ENCODE data around the gene ITGB5.
"Not testable (repeated sequence)": the region's sequence is repeated elsewhere in the genome, so short reads cannot be mapped to it uniquely, and the experiment has no call there.

Gene ITGB5

DNA sequence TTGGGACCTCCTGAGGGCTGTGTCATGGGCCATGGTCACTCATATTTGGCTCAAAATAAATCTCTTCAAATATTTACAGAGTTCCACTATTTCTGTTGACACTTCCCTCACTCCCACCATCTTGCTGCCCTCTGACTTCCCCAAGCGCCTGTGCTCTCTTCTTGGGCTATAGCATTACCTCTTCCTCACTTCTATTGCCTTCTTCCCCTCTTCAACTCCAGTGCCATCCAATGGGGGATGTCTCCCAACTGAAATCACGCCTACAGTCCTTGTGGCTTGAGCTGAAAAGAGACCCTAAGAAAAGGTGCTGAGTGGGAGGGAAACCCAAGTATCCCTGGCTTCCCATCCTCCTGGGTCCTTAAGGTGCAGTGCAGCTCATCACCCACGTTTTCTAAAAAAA, 135.1 kb downstream of the ITGB5 start:
- TF ChIP-seq CTCF (IDR thresholded peaks at IDR 0.05; ENCODE audit: low read depth, low read length) = no peak
- no peak for DNase-seq (ENCODE audit: low read depth in 2 of 2)
- no peak overlapping the region for H3K4me3 ChIP-seq (replicated peaks in 1 of 2; ENCODE audit: low read depth in 2 of 2, low read length in 2 of 2)

DNA sequence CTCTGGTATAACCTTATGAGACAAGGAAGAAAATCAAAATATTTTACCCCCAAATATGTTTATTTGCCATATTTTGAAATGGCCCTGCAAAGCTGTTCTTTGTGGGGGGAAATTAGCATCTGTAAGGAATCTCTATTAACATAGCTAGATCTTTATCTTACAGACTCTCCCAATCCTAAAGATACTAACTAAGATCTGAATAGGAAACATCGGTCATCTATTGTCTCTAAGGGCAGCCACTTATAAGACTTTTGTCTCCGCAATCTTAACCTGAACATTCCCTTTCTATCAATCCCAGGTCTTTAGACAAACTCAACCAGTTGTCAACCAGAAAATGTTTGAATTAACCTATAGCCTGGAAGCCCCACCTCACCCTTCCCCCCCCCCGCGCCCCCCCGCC, 135.7 kb downstream of the ITGB5 start:
- H3K4me3 ChIP-seq (replicated peaks in 1 of 2; ENCODE audit: low read depth in 2 of 2, low read length in 2 of 2) = no peak overlapping the region
- no peak for DNase-seq (ENCODE audit: low read depth in 2 of 2)
- no peak for TF ChIP-seq CTCF (IDR thresholded peaks at IDR 0.05; ENCODE audit: low read depth, low read length)

- H3K4me3 ChIP-seq (replicated peaks in 1 of 2; ENCODE audit: low read depth in 2 of 2, low read length in 2 of 2); DNase-seq (ENCODE audit: low read depth in 2 of 2): not testable (repeated sequence)
Measured at GRCh38 chr3:124749877-124750276, 137.3 kb downstream of the ITGB5 start.

DNA sequence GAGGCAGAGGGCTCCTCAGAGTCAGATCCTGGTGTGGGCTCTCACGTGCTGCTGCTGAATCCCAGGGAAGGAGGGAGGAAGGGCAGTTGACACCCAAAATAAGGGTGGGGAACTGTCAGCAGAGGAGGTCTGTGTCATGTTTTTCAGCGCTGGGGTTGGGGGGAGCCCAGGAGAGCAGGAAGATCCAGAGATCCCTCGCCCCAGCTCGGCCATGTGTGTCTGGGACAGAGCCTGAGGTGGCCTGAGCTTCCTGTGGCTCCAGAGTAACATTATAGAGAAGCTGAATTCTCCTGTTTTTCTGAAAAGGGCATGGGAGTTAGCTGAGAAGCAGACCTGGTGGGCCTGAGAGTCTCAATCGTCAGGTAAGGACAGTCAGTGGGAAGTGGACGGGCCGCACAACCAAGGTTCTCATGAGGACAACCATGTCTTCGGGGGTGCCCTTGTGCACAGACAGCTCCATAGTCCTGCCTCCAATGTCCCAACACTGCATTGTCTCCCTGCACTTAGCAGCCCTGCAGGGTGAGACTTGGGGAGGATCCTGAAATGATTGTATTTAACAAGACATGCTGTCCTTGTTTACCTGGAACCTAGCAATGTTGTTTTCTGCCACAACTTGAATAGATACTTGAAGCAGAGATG, 138.5 kb downstream of the ITGB5 start:
- TF ChIP-seq CTCF (IDR thresholded peaks at IDR 0.05; ENCODE audit: low read depth, low read length) = no peak
- H3K4me3 ChIP-seq (replicated peaks in 1 of 2; ENCODE audit: low read depth in 2 of 2, low read length in 2 of 2) = no peak overlapping the region
- DNase-seq (ENCODE audit: low read depth in 2 of 2) = no peak

DNA sequence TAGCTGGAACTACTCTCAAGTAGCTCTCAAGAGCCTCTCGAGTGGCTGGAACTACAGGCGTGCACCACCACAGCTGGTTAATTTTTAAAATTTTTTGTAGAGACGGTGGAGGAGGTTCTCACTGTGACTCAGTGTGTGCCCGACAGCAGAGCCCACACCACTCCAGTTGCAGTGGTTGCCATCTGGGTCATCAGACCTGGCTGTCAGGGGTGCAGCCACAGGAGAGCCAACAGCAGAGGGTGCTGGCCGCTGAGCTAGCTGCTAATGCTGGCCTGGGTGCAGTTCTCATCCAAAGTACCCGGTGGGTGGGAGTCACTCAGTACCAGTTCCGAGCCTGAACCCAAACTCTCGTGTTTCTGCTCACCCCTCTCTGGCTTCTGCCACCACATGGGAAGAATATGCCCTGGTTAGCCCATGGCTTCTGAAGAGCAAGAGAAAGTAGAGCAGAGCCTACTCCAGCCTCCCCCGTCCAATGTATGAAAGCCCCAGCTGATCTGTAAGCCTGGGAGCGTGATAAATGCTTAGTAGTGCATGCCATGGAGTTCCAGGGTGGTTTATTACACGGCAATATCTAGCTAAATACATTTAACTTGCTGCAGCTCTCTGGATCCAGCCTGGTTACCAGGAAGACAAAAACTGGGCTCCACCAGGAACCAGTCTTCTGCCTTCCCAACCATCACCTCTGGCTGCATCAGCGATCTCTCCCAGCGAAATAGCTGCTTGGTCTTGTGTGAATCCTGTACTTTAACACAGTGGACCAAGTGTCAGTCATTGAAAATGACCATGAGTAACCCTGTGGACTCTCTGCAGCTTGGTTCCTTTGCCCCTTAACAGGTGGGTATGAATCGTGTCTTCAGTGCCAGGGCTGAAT, 139.8 kb downstream of the ITGB5 start:
- H3K4me3 ChIP-seq (replicated peaks in 1 of 2; ENCODE audit: low read depth in 2 of 2, low read length in 2 of 2) = no peak overlapping the region
- no peak for DNase-seq (ENCODE audit: low read depth in 2 of 2)
- TF ChIP-seq CTCF (IDR thresholded peaks at IDR 0.05; ENCODE audit: low read depth, low read length) = no peak

DNA sequence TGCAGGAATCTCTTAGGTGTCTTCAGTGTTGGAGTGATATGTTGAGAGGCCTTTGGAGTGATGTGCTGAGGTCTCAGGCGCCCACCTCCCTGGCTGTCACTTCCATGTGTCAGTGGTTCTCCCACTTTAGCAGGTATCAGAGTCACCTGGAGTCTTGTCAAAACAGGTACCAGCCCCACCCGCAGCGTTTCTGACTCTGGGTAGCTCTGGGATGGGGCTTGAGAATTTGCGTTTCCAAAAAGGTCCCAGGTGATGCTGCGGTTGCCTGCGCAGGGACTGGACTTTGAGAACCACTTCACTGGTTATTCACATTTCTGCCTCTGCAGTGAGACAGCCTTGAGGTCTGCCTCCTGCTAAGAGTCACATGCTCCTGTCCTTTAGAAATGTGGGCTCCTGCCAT, 141.4 kb downstream of the ITGB5 start:
- no peak for DNase-seq (ENCODE audit: low read depth in 2 of 2)
- TF ChIP-seq CTCF (IDR thresholded peaks at IDR 0.05; ENCODE audit: low read depth, low read length) = no peak
- no peak overlapping the region for H3K4me3 ChIP-seq (replicated peaks in 1 of 2; ENCODE audit: low read depth in 2 of 2, low read length in 2 of 2)

DNA sequence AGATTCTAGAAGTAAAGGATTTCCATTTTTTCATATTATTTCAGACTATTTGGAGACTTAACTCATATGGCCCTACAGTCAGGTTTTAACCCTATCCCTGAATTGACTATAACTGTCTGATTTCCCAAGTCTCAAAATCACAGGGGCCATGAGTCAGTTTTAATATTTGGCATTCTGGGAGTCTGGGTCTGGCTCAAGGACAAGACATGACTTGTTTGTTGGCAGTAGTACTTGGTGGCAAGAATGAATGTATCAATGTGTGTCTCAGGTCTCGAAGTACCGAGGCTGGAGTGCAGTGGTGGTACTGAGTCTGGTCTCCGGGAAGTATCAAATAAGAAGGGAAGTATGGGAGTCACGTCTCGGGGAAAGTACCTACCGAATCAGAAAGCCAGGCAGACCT, 146.1 kb downstream of the ITGB5 start:
- peak; percentile 22 to 61 for DNase-seq (ENCODE audit: low read depth in 2 of 2)
- H3K4me3 ChIP-seq (replicated peaks in 1 of 2; ENCODE audit: low read depth in 2 of 2, low read length in 2 of 2) = no peak overlapping the region
- TF ChIP-seq CTCF (IDR thresholded peaks at IDR 0.05; ENCODE audit: low read depth, low read length) = no peak

All from cardiac fibroblast (primary cell).